ENCODE measurements around the gene BBS1.

Gene BBS1

GRCh38 chr11:66467034-66467659 is 43.3 kb upstream of the BBS1 start:
- DNase-seq (ENCODE audit: low read depth): peak; percentile 38
- TF ChIP-seq, protein P1, sequence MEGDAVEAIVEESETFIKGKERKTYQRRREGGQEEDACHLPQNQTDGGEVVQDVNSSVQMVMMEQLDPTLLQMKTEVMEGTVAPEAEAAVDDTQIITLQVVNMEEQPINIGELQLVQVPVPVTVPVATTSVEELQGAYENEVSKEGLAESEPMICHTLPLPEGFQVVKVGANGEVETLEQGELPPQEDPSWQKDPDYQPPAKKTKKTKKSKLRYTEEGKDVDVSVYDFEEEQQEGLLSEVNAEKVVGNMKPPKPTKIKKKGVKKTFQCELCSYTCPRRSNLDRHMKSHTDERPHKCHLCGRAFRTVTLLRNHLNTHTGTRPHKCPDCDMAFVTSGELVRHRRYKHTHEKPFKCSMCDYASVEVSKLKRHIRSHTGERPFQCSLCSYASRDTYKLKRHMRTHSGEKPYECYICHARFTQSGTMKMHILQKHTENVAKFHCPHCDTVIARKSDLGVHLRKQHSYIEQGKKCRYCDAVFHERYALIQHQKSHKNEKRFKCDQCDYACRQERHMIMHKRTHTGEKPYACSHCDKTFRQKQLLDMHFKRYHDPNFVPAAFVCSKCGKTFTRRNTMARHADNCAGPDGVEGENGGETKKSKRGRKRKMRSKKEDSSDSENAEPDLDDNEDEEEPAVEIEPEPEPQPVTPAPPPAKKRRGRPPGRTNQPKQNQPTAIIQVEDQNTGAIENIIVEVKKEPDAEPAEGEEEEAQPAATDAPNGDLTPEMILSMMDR (IDR thresholded peaks at IDR 0.05; ENCODE audit: low read length, missing control alignments): no peak
- H3K4me3 ChIP-seq (replicated peaks; ENCODE audit: low read depth, low read length): peak overlapping the region; percentile 64

- H3K4me3 ChIP-seq (replicated peaks; ENCODE audit: low read depth, low read length): peak overlapping the region; percentile 64
- DNase-seq (ENCODE audit: low read depth): no peak
- TF ChIP-seq, protein P1 (IDR thresholded peaks at IDR 0.05; ENCODE audit: low read length, missing control alignments): no peak
These were observed 42.7 kb upstream of the BBS1 start for GRCh38 chr11:66467756-66468155.

GRCh38 chr11:66468691-66469090 is 41.7 kb upstream of the BBS1 start:
- no peak for DNase-seq (ENCODE audit: low read depth)
- H3K4me3 ChIP-seq (replicated peaks; ENCODE audit: low read depth, low read length): no peak overlapping the region
- TF ChIP-seq, protein P1 (IDR thresholded peaks at IDR 0.05; ENCODE audit: low read length, missing control alignments): no peak

GRCh38 chr11:66469441-66469840 is 41.0 kb upstream of the BBS1 start:
- no peak for DNase-seq (ENCODE audit: low read depth)
- H3K4me3 ChIP-seq (replicated peaks; ENCODE audit: low read depth, low read length): no peak overlapping the region
- TF ChIP-seq, protein P1 (IDR thresholded peaks at IDR 0.05; ENCODE audit: low read length, missing control alignments): no peak

DNA sequence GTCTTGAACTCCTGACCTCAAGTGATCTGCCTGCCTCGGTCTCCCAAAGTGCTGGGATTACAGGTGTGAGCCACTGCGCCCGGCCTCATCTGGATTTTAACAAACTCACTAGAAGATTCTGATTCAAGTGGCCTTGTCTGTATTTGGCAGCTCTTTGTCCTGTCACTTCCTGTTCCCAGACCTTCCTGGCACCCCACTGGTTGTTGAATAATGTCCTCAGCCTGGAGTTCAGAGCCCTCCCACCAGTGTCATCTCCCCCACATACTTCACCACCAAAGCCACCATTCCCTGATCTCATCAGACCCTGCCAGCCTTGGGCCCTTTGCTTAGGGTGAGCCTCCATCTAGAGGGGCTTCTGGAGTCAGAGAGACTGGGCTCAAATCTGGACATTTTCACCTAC is 40.4 kb upstream of the BBS1 start:
- H3K4me3 ChIP-seq (replicated peaks; ENCODE audit: low read depth, low read length): no peak overlapping the region
- TF ChIP-seq, protein P1 (IDR thresholded peaks at IDR 0.05; ENCODE audit: low read length, missing control alignments): no peak
- DNase-seq (ENCODE audit: low read depth): no peak

GRCh38 chr11:66471142-66471541 is 39.3 kb upstream of the BBS1 start:
- no peak for DNase-seq (ENCODE audit: low read depth)
- TF ChIP-seq, protein P1 (IDR thresholded peaks at IDR 0.05; ENCODE audit: low read length, missing control alignments): no peak
- no peak overlapping the region for H3K4me3 ChIP-seq (replicated peaks; ENCODE audit: low read depth, low read length)

DNA sequence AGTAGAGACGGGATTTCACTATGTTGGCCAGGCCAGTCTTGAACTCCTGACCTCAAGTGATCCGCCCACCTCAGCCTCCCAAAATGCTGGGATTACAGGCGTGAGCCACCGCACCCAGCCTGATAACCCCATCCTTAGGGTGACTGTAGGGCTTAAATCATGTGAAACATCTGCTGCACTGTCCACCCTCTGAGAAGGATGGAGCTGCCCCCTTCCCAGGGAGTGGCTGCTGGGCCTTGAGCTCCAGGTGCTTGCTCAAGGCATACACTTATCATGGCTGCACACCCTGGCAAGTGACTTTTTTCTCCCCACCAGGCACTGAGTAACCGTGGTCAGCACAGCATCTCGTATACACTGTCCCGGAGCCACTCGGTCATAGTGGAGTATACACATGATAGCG is 38.4 kb upstream of the BBS1 start:
- TF ChIP-seq, protein P1 (IDR thresholded peaks at IDR 0.05; ENCODE audit: low read length, missing control alignments): no peak
- H3K4me3 ChIP-seq (replicated peaks; ENCODE audit: low read depth, low read length): no peak overlapping the region
- no peak for DNase-seq (ENCODE audit: low read depth)
